ENCODE measurements around the gene CHRNB4.
A peak's percentile ranks its signal among the peaks of the same experiment; 100 is the strongest.
"Not testable (repeated sequence)": the region's sequence is repeated elsewhere in the genome, so short reads cannot be mapped to it uniquely, and the experiment has no call there.

The CHRNB4 gene

DNA sequence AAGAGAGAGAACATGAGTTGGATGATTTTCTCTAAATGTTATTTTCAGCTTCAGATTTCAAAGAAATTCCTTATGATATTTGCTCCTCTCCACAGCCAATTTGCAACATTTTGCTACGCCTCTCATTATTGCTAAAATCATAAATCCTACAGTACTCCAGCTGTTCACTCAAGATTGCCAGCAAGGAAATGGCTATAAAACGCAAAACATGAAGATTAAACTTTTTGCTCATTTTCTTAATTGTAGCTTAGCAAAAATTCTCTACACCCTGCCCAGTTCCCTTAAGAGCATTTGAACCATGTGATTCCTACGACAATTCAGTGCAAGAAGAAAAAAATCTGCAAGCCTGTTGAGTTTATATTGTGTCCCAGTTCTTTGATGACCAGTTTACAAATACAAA is 27.0 kb downstream of the CHRNB4 start:
- TF ChIP-seq, protein P1, sequence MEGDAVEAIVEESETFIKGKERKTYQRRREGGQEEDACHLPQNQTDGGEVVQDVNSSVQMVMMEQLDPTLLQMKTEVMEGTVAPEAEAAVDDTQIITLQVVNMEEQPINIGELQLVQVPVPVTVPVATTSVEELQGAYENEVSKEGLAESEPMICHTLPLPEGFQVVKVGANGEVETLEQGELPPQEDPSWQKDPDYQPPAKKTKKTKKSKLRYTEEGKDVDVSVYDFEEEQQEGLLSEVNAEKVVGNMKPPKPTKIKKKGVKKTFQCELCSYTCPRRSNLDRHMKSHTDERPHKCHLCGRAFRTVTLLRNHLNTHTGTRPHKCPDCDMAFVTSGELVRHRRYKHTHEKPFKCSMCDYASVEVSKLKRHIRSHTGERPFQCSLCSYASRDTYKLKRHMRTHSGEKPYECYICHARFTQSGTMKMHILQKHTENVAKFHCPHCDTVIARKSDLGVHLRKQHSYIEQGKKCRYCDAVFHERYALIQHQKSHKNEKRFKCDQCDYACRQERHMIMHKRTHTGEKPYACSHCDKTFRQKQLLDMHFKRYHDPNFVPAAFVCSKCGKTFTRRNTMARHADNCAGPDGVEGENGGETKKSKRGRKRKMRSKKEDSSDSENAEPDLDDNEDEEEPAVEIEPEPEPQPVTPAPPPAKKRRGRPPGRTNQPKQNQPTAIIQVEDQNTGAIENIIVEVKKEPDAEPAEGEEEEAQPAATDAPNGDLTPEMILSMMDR (IDR thresholded peaks at IDR 0.05; ENCODE audit: unreplicated experiment in 3 of 3), result no peak
- Mint-ChIP-seq H3K27me3 (ENCODE audit: low read depth) (peaks cover 26% of the 10 kb centered on the region), H3K36me3 (ENCODE audit: low read depth) (no peaks in the 10 kb centered on the region), H3K27ac (peak overlapping the region in 1 of 3 experiments; percentile 15), H3K4me3 (no peak overlapping the region), H3K9me3 (peaks cover 8% of the 10 kb centered on the region), H3K4me1 (peaks cover 11% of the 10 kb centered on the region)

DNA sequence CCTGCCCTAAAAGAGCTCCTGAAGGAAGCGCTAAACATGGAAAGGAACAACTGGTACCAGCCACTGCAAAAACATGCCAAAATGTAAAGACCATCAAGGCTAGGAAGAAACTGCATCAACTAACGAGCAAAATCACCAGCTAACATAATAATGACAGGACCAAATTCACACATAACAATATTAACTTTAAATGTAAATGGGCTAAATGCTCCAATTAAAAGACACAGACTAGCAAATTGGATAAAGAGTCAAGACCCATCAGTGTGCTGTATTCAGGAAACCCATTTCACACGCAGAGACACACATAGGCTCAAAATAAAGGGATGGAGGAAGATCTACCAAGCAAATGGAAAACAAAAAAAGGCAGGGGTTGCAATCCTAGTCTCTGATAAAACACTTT is 31.5 kb downstream of the CHRNB4 start:
- not testable (repeated sequence) for H3K4me1 Mint-ChIP-seq; H3K36me3 Mint-ChIP-seq (ENCODE audit: low read depth); H3K27ac Mint-ChIP-seq; H3K4me3 Mint-ChIP-seq
- Mint-ChIP-seq H3K9me3 (peaks cover 15% of the 10 kb centered on the region), H3K27me3 (ENCODE audit: low read depth) (peaks cover 18% of the 10 kb centered on the region)

DNA sequence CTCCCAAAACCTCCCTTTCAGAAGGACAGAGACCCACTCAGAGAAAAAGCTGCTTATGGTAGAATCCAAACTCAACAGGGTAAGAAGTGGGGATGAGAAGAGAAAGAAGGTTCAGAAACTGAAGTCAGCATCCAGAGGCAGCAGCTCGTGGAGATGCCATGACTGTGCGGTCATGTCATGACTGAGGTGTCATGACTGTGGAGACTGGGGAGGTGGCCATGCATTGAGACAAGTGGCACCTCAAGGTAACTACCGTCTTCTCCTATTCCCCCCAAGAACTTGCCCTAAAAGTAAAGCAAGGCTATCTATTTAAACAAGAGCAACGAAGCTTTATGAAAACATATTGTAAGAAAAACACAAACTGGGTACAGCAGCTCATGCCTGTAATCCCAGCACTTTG is 35.3 kb downstream of the CHRNB4 start:
- no peak overlapping the region for H3K4me3 Mint-ChIP-seq
- peaks cover 7% of the 10 kb centered on the region for H3K36me3 Mint-ChIP-seq (ENCODE audit: low read depth)
- peaks cover 21% of the 10 kb centered on the region for H3K27me3 Mint-ChIP-seq (ENCODE audit: low read depth)
- peaks cover 15% of the 10 kb centered on the region for H3K9me3 Mint-ChIP-seq
- no peaks in the 10 kb centered on the region for H3K4me1 Mint-ChIP-seq
- TF ChIP-seq, protein P1 (IDR thresholded peaks at IDR 0.05; ENCODE audit: unreplicated experiment in 3 of 3), result no peak
- no peak overlapping the region for H3K27ac Mint-ChIP-seq

DNA sequence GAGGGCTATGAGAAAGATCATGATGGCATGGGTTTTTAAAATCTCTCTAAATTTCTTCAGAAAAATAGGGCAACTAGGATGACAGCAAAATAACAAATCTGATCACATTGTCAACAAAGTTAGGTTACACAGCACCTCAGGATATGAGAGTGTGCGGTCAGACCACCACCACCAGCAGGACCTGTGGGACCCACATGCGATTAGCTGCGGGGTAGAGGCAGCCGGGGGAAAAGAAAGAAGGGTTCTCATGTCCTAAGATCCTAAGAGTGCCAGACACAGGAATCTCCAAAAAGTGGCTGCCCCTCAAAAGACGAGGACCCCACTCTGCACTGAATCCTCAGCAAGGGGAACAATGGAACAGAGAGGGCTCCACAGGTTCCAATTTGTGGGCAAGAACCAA is 35.8 kb downstream of the CHRNB4 start:
- Mint-ChIP-seq H3K27me3 (ENCODE audit: low read depth) (peaks cover 19% of the 10 kb centered on the region), H3K9me3 (peaks cover 14% of the 10 kb centered on the region), H3K4me3 (no peak overlapping the region), H3K27ac (no peak overlapping the region), H3K4me1 (no peaks in the 10 kb centered on the region), H3K36me3 (ENCODE audit: low read depth) (peaks cover 7% of the 10 kb centered on the region)
- TF ChIP-seq, protein P1 (IDR thresholded peaks at IDR 0.05; ENCODE audit: unreplicated experiment in 3 of 3), result no peak

DNA sequence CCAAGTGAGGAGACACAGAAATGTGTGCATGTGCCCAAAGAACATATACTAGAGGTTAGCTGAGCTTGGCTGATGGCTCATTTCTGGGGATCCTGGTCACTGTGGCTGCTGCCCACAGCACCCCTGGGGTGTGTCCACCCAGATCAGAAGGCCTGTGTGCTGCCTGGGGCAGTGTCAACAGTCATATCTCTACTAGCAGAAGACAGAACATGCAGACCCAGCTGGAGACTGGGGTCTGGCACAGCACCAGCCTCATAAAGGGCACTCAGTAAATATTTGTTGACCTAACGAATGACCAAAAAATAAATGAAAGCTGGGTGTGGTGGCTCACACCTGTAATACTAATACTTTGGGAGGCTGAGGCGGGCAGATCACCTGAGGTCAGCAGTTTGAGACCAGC is 36.6 kb downstream of the CHRNB4 start:
- peaks cover 17% of the 10 kb centered on the region for H3K27me3 Mint-ChIP-seq (ENCODE audit: low read depth)
- peaks cover 8% of the 10 kb centered on the region for H3K9me3 Mint-ChIP-seq
- TF ChIP-seq, protein P1 (IDR thresholded peaks at IDR 0.05; ENCODE audit: unreplicated experiment in 3 of 3), result no peak
- peaks cover 7% of the 10 kb centered on the region for H3K36me3 Mint-ChIP-seq (ENCODE audit: low read depth)
- no peak overlapping the region for H3K4me3 Mint-ChIP-seq
- H3K27ac Mint-ChIP-seq, result no peak overlapping the region
- no peaks in the 10 kb centered on the region for H3K4me1 Mint-ChIP-seq

DNA sequence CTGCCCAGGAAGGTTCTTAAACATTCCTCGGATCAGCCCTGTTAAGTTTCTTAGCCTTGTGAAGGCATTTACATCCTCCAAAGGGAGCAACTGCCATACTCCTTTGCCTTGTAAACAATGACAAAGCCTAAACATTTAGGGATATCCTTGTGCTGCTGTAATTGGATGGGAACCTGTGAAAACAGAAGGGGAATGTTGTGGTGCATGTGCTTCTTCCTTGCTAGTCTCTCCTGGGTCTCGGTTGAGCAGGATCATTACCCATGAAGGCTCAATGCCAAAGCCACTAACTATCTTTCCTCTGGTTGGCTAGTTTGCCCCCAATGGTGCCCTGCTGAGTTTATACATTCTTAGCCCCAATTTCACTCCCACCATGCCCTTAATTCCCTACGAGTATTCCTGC is 37.5 kb downstream of the CHRNB4 start:
- no peak overlapping the region for H3K4me3 Mint-ChIP-seq
- H3K36me3 Mint-ChIP-seq (ENCODE audit: low read depth), result peaks cover 7% of the 10 kb centered on the region
- H3K9me3 Mint-ChIP-seq, result peaks cover 7% of the 10 kb centered on the region
- TF ChIP-seq, protein P1 (IDR thresholded peaks at IDR 0.05; ENCODE audit: unreplicated experiment in 3 of 3), result no peak
- no peak overlapping the region for H3K27ac Mint-ChIP-seq
- H3K4me1 Mint-ChIP-seq, result no peaks in the 10 kb centered on the region
- peaks cover 17% of the 10 kb centered on the region for H3K27me3 Mint-ChIP-seq (ENCODE audit: low read depth)

Data from nephron (organoid).